HG03175 (cell line): Measurements from ENCODE around the gene COX4I1.

Source experiments
- ATAC-seq: cut with Tn5 transposase; IDR thresholded peaks from one replicate; pipeline ENCODE4 v1.9.1; 2021; ENCODE audit warnings: mild to moderate bottlenecking, moderate library complexity; ENCODE audit not compliant: unreplicated experiment

COX4I1 gene

GRCh38 chr16:85799497-85800320 is at the start of gene COX4I1, which contains the start of gene EMC8:
Gene COX4I1, plus strand, starts transcription at chr16:85799695. Its CDS starts 1,511 bp downstream, at chr16:85801206.
Gene EMC8, minus strand, starts transcription at chr16:85799544. Its CDS starts 249 bp downstream, at chr16:85799295.
- peak; percentile 81 for ATAC-seq

DNA sequence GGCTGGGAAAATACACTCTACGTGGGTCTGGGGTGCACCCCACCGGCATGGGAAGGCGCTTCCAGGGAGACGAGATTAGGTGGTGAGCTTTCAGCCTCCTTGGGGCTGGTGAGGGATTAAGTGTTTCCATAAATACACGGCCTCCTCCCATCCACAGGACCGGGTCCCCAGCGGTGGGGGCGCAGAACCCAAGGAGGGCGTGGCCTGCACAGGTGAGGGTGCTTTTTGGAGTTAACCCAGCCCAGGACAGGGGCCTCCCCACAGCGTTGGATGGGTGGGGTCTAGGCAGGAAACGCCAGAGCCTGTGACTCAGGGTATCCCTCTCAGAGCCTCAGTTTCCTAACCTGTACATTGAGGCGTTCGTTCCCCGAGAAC is 49.7 kb upstream of the COX4I1 start:
- no peak for ATAC-seq

GRCh38 chr16:85750146-85750826 is 49.2 kb upstream of the COX4I1 start:
- no peak for ATAC-seq

DNA sequence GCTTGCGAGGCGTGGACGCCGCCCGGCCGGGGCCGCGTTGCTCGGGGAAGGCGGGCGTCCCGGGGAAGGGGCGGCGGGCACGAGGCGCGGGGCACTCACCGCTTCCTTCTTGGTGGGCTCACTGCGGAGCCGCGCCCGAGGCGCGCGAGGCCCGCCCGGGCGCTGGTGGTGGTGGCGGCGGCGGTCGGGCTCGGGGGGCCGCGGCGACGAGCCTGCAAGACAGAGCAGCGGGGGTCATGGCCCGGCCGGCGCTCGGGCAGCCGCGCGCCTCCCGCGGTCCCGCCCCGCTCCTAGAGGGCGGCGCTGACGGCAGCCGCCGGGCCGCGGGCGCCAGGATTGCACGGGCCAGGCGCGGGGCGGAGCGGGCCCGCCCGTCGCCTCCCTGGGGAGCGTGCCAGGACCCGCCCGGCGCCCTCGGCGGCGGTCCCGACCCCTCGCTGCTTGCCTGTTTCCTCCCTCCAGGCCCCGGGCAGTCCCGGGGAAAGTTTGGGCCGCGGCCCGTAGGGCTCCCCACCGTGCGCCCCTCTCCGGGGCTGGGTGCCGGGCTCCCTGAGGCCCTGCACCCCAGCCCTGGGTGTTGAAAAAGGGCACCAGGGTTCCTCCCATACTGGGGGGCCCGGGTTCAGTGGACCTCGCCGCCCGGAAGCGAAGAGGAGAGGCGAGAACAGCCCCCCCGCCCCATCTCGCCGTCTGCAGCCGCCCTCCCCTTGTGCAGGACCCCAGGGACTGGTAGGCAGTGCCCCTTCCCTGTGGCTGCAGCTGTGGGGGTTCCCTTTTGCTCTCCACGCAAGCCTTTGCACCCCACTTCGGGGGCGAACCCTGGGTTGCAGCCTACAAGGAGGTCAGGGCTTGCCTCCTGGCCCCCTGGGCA is 48.4 kb upstream of the COX4I1 start, which contains the start of gene C16orf74:
Gene C16orf74 (minus strand): TSS at position 270 of the 871 bp plus-strand sequence. CDS start 15,879 bp downstream, outside the sequence.
- ATAC-seq = no peak

- no peak for ATAC-seq
Observed at GRCh38 chr16:85751698-85752501, 47.6 kb upstream of the COX4I1 start.

DNA sequence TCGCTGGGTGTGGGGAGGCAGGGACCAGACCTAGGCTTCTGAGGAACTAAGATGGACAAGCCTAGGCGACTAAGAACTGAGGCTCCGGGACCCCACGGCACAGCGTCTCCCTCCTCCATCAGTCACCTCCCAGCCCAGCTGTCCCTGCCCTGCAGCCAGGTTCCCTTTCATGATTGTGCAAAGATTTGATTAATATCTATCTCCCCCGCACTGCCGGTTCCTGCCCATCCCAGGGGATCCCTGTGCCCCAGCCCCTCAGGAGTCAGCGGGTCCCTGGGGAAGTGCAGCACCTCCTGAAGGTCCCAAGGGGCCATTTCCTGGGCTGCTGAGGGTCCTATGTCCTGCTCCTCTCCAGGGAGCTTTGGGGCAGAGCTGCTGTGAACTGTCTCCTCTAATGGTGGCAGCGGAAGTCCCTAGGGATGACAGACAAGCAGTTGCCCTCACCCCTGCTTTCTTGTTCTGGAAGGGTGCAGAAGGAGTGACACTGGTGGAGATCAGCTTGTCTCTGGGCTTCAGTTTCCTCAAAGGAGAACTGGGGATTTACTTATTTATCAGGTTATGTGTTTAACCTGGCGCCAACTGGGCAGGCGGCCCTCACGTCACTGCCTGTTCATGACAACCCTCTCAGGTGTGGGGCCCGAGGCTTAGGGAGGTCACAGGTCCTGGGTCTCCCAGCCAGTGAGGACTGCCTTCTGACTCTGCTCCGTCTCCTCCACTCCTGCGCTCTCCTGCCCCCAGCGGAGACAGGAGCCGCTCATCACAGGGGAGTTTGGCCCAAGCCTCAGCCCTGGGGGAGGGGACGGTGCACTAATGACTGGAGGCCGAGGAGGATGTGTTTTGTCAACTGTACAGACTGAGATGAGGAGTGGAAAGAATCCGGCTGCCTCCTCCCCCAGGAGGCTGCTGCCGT is 46.7 kb upstream of the COX4I1 start:
- ATAC-seq = no peak

- no peak for ATAC-seq
Observed at GRCh38 chr16:85753559-85753958, 45.9 kb upstream of the COX4I1 start.

- ATAC-seq = no peak
Observed at GRCh38 chr16:85753976-85754375, 45.5 kb upstream of the COX4I1 start.

DNA sequence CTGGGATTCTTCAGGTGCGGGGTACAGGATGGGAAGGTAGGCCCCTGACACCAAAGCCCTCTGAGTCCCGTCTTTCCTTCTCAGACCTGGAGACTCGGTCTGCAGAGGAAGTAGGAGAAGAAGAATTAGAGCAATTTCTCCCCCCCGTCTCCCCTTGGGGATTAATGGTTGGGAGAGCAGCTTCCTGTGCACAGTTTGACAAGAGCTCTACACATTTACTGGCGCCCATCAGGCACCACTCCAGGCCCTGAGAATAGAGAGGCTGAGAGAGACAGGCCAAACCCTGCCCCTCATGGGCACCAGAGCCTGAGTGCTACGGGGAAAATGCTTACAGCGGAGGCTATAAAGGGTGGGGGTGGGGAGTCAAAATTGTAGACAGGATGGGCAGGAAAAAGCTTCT is 45.1 kb upstream of the COX4I1 start:
- ATAC-seq = no peak

- peak; percentile 47 for ATAC-seq
Observed at GRCh38 chr16:85755929-85756768, 43.3 kb upstream of the COX4I1 start.

DNA sequence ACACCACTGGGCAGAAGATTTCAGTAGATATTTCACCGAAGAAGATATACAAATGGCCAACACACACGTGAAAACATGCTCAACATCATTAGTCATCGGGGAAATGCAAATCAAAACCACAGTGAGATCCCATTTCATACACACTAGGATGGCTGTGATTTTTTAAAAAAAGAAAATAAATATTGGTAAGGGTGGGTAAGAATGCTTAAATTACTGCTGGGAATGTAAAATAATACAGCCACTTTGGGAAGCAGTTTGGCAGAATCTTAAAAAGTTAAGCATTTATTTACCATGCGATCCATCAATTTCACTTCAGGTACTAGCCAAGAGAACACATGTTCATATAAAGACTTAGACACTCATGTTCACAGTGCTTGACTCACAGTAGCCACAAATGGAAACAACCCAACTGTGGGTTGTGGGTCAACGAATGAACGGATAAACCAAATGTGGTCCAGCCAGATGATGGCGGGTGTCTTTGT is 42.1 kb upstream of the COX4I1 start:
- peak; percentile 27 for ATAC-seq

GRCh38 chr16:85759136-85759535 is 40.4 kb upstream of the COX4I1 start:
- no peak for ATAC-seq

- no peak for ATAC-seq
Observed at GRCh38 chr16:85759631-85760419, 39.7 kb upstream of the COX4I1 start.

GRCh38 chr16:85761861-85762260 is 37.6 kb upstream of the COX4I1 start:
- ATAC-seq = no peak

DNA sequence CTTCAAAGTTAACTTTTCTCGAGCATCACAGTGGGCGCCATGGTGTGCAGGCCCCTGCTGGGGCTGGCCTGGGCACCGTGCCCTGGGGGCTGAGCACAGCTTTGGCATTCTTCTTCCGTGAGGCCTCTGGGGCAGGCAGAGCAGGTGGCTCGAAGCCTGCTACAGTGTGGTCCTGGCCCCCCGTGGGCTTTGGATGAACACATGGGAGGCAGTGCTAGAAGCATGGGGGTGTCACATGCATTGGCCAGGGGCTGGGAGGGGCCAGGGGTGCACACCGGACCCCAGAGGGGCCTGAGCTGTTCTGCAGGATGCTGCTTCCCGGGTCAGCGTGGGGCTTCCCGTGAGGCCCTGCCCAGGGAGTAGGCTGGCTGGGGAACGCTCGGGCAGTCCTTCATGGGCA is 36.5 kb upstream of the COX4I1 start:
- no peak for ATAC-seq

DNA sequence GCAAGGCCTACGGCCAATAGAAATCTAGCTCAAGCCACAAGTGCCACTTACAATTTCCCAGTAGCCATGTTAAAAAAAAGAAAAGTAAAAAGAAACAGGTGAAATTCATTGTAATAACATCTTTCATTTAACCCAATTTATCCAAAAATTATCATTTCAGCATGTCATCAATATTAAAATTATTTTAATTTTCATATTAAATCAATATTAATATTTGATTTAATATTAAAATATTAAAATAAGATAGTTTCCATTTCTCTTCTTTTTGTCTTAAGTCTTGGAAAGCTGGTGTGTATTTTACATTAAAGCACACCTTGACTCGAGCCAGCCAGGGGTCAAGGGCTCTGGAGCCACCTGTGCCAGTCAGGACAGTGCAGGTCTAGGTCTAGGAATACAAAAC is 35.9 kb upstream of the COX4I1 start:
- ATAC-seq = no peak

DNA sequence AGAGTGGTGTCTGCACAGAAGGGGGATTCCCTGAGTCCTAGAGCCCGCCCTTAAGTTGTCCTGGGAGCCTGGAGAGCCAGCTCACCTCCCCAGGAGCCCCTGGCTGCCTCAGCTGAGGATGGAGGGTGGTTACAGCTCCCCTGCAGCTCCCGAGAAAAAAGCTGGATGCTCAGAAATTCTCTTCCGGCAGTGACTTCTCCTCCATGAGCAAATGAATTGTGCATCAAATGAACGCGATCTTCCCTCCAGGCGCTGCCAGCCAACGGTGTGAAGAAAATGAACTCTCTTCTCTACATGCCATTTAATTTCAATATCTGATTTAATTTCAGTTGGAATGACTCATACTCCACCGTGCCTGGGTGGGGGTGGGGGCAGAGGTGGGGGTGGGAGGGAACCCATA is 34.3 kb upstream of the COX4I1 start:
- ATAC-seq = no peak
